Mesenchymal stem cell (in vitro differentiated cells and primary cell): ENCODE measurements around the gene SLC6A13.

Experiments
- DNase-seq: peaks from one replicate; pipeline ENCODE4 v3.0.0-alpha.2; 2013
- H2AFZ ChIP-seq: one replicate; pipeline ENCODE4 v1.6.1; 2013; ENCODE audit warnings: low read depth, mild to moderate bottlenecking, control low read depth, inconsistent platforms, low read length, moderate library complexity
- H2AK5ac ChIP-seq: 2 replicates; pipeline ENCODE4 v1.6.1; 2013; ENCODE audit warnings: low read length, moderate library complexity, mild to moderate bottlenecking, inconsistent platforms; ENCODE audit not compliant: severe bottlenecking
- H2BK120ac ChIP-seq: one replicate; pipeline ENCODE4 v1.6.1; 2013; ENCODE audit warnings: low read depth, mild to moderate bottlenecking, inconsistent platforms, low read length, moderate library complexity
- H2BK12ac ChIP-seq, 2 experiments: one replicate each; pipeline ENCODE4 v1.6.1; 2013; ENCODE audit warnings: inconsistent platforms in 2 of 2, low read length in 2 of 2, mild to moderate bottlenecking in 2 of 2, moderate library complexity in 2 of 2, control low read depth in 1 of 2
- H2BK15ac ChIP-seq: one replicate; pipeline ENCODE4 v1.6.1; 2013; ENCODE audit warnings: mild to moderate bottlenecking, low read depth, inconsistent platforms; ENCODE audit not compliant: poor library complexity, severe bottlenecking
- H2BK5ac ChIP-seq: 2 replicates; pipeline ENCODE4 v1.6.1; 2013; ENCODE audit warnings: low read depth, mild to moderate bottlenecking, low read length, control low read depth, inconsistent platforms; ENCODE audit not compliant: poor library complexity, severe bottlenecking
- H3K14ac ChIP-seq, 2 experiments: one replicate each; pipeline ENCODE4 v1.6.1; 2013; ENCODE audit warnings: inconsistent platforms in 2 of 2, low read length in 2 of 2, control low read depth in 1 of 2, mild to moderate bottlenecking in 1 of 2, moderate library complexity in 1 of 2
- H3K18ac ChIP-seq, 2 experiments: one replicate each; pipeline ENCODE4 v1.6.1; 2013; ENCODE audit warnings: inconsistent platforms in 2 of 2, low read length in 2 of 2, control low read depth in 1 of 2, low read depth in 1 of 2, mild to moderate bottlenecking in 1 of 2
- H3K23ac ChIP-seq, 2 experiments: one replicate each; pipeline ENCODE4 v1.6.1; 2013; ENCODE audit warnings: inconsistent platforms in 2 of 2, low read length in 2 of 2, mild to moderate bottlenecking in 2 of 2, moderate library complexity in 2 of 2, control low read depth in 1 of 2
- H3K27ac ChIP-seq: 2 replicates; pipeline ENCODE4 v1.5.1; 2013; ENCODE audit warnings: mild to moderate bottlenecking, moderate library complexity, low read length, control low read depth, inconsistent platforms; ENCODE audit not compliant: poor library complexity, severe bottlenecking
- H3K27me3 ChIP-seq, 2 experiments: 2 replicates each; pipeline versions ENCODE4 v1.6.1 to v1.7.0; 2013; ENCODE audit warnings: low read length in 2 of 2, mild to moderate bottlenecking in 2 of 2, moderate library complexity in 2 of 2, control low read depth in 1 of 2, inconsistent platforms in 1 of 2; ENCODE audit not compliant: control insufficient read depth in 1 of 2, insufficient read depth in 1 of 2
- H3K36me3 ChIP-seq, 2 experiments: 2 replicates each; pipeline versions ENCODE4 v1.6.1 to v1.7.0; 2013; ENCODE audit warnings: low read length in 2 of 2, control low read depth in 1 of 2, inconsistent platforms in 1 of 2, low read depth in 1 of 2, mild to moderate bottlenecking in 1 of 2; ENCODE audit not compliant: insufficient read depth in 2 of 2, control insufficient read depth in 1 of 2
- H3K4ac ChIP-seq, 2 experiments: one replicate each; pipeline ENCODE4 v1.6.1; 2013; ENCODE audit warnings: inconsistent platforms in 2 of 2, low read length in 2 of 2, mild to moderate bottlenecking in 2 of 2, moderate library complexity in 2 of 2, control low read depth in 1 of 2, low read depth in 1 of 2
- H3K4me1 ChIP-seq: 2 replicates; pipeline ENCODE4 v1.6.1; 2013; ENCODE audit warnings: low read depth, low read length, control low read depth; ENCODE audit not compliant: control insufficient read depth, insufficient read depth
- H3K4me2 ChIP-seq: 2 replicates; pipeline ENCODE4 v1.6.1; 2013; ENCODE audit warnings: low read length, mild to moderate bottlenecking, inconsistent platforms; ENCODE audit not compliant: poor library complexity, severe bottlenecking
- H3K4me3 ChIP-seq, 2 experiments: 2 replicates each; pipeline versions ENCODE4 v1.5.1 to v1.7.0; 2013; ENCODE audit warnings: low read length in 2 of 2, mild to moderate bottlenecking in 2 of 2, control low read depth in 1 of 2, low read depth in 1 of 2; ENCODE audit not compliant: insufficient read depth in 1 of 2
- H3K79me1 ChIP-seq: replicated peaks from 2 replicates; pipeline ENCODE4 v1.6.1; 2013; ENCODE audit warnings: mild to moderate bottlenecking, control low read depth, low read length, inconsistent platforms; ENCODE audit not compliant: poor library complexity, severe bottlenecking
- H3K9ac ChIP-seq: 2 replicates; pipeline ENCODE4 v1.7.0; 2013; ENCODE audit warnings: mild to moderate bottlenecking, low read length, moderate library complexity
- H3K9me3 ChIP-seq: 2 replicates; pipeline ENCODE4 v1.7.0; 2013; ENCODE audit warnings: mild to moderate bottlenecking, low read length; ENCODE audit not compliant: control insufficient read depth
- H4K8ac ChIP-seq: one replicate; pipeline ENCODE4 v1.6.1; 2013; ENCODE audit warnings: inconsistent platforms, mild to moderate bottlenecking, low read length, moderate library complexity
- H4K91ac ChIP-seq: one replicate; pipeline ENCODE4 v1.6.1; 2013; ENCODE audit warnings: mild to moderate bottlenecking, low read length, inconsistent platforms
- WGBS: methylation state at CpG from one replicate; pipeline ENCODE4 v1.1.7; 2013; ENCODE audit warnings: mixed read lengths; 5-methylcytosine and 5-hydroxymethylcytosine counted together

Gene SLC6A13

GRCh38 chr12:295132-295531, 32.5 kb upstream of the SLC6A13 start:
- no peak overlapping the region for H2AFZ ChIP-seq
- H3K23ac ChIP-seq = no peak overlapping the region
- H3K79me1 ChIP-seq = peaks cover 13% of the 10 kb centered on the region
- H3K27me3 ChIP-seq = no peaks in the 10 kb centered on the region
- H3K18ac ChIP-seq = no peak overlapping the region
- H3K4me2 ChIP-seq = no peak overlapping the region
- no peak overlapping the region for H2BK120ac ChIP-seq
- H3K4me1 ChIP-seq = no peaks in the 10 kb centered on the region
- no peak overlapping the region for H3K27ac ChIP-seq
- no peak overlapping the region for H3K4ac ChIP-seq
- no peak overlapping the region for H3K4me3 ChIP-seq
- no peak overlapping the region for H4K8ac ChIP-seq
- no peak overlapping the region for H3K14ac ChIP-seq
- H2BK12ac ChIP-seq = no peak overlapping the region
- no peak for DNase-seq
- WGBS = 100% methylated on average over 1 of the region's 1 CpG
- no peaks in the 10 kb centered on the region for H3K9me3 ChIP-seq
- H2BK5ac ChIP-seq = no peak overlapping the region
- H2BK15ac ChIP-seq = no peak overlapping the region
- H3K36me3 ChIP-seq = peaks cover 17 to 72% of the 10 kb centered on the region in 2 experiments
- no peak overlapping the region for H4K91ac ChIP-seq
- no peak overlapping the region for H2AK5ac ChIP-seq
- H3K9ac ChIP-seq = no peak overlapping the region

GRCh38 chr12:293199-293598, 30.6 kb upstream of the SLC6A13 start:
- no peak overlapping the region for H3K9ac ChIP-seq
- no peak overlapping the region for H2AK5ac ChIP-seq
- peaks cover 13% of the 10 kb centered on the region for H3K79me1 ChIP-seq
- no peak overlapping the region for H3K4ac ChIP-seq
- no peak overlapping the region for H3K18ac ChIP-seq
- DNase-seq = no peak
- no peaks in the 10 kb centered on the region for H3K9me3 ChIP-seq
- no peak overlapping the region for H4K91ac ChIP-seq
- H3K27me3 ChIP-seq = no peaks in the 10 kb centered on the region
- no peak overlapping the region for H3K4me3 ChIP-seq
- no peak overlapping the region for H2BK15ac ChIP-seq
- 86% methylated on average over 4 of the region's 5 CpGs for WGBS
- H3K36me3 ChIP-seq = peaks cover 17 to 72% of the 10 kb centered on the region in 2 experiments
- H2BK120ac ChIP-seq = no peak overlapping the region
- H3K4me1 ChIP-seq = no peaks in the 10 kb centered on the region
- H2BK12ac ChIP-seq = no peak overlapping the region
- H3K4me2 ChIP-seq = no peak overlapping the region
- H2AFZ ChIP-seq = no peak overlapping the region
- no peak overlapping the region for H2BK5ac ChIP-seq
- H3K27ac ChIP-seq = no peak overlapping the region
- H4K8ac ChIP-seq = no peak overlapping the region
- no peak overlapping the region for H3K23ac ChIP-seq
- H3K14ac ChIP-seq = no peak overlapping the region

GRCh38 chr12:292186-292585, 29.6 kb upstream of the SLC6A13 start:
- no peak overlapping the region for H2BK12ac ChIP-seq
- no peak overlapping the region for H3K4me2 ChIP-seq
- H3K36me3 ChIP-seq = peaks cover 14 to 72% of the 10 kb centered on the region in 2 experiments
- H3K9ac ChIP-seq = no peak overlapping the region
- H3K27me3 ChIP-seq = no peaks in the 10 kb centered on the region
- H3K79me1 ChIP-seq = peaks cover 10% of the 10 kb centered on the region
- H2BK15ac ChIP-seq = no peak overlapping the region
- no peak overlapping the region for H2BK120ac ChIP-seq
- no peak overlapping the region for H2AK5ac ChIP-seq
- H3K18ac ChIP-seq = no peak overlapping the region
- no peak overlapping the region for H3K14ac ChIP-seq
- H2AFZ ChIP-seq = no peak overlapping the region
- no peak overlapping the region for H4K91ac ChIP-seq
- H2BK5ac ChIP-seq = no peak overlapping the region
- no peak overlapping the region for H3K4ac ChIP-seq
- no peak overlapping the region for H3K23ac ChIP-seq
- no peak overlapping the region for H3K4me3 ChIP-seq
- DNase-seq = no peak
- WGBS = 100% methylated on average over 1 of the region's 1 CpG
- H3K4me1 ChIP-seq = no peaks in the 10 kb centered on the region
- no peak overlapping the region for H4K8ac ChIP-seq
- H3K27ac ChIP-seq = no peak overlapping the region
- H3K9me3 ChIP-seq = no peaks in the 10 kb centered on the region

GRCh38 chr12:291153-291723, 28.6 kb upstream of the SLC6A13 start:
- no peak overlapping the region for H3K27ac ChIP-seq
- H3K27me3 ChIP-seq = no peaks in the 10 kb centered on the region
- no peak overlapping the region for H2BK12ac ChIP-seq

More at GRCh38 chr12:291153-291723, 28.6 kb upstream of the SLC6A13 start:
- no peak overlapping the region for H2AFZ ChIP-seq
- WGBS = no CpG with 5 or more reads among the region's 1 CpG
- no peak overlapping the region for H3K14ac ChIP-seq
- H3K9me3 ChIP-seq = no peaks in the 10 kb centered on the region
- H3K4ac ChIP-seq = no peak overlapping the region
- no peak overlapping the region for H3K18ac ChIP-seq
- no peak overlapping the region for H2BK15ac ChIP-seq
- H3K9ac ChIP-seq = no peak overlapping the region
- peaks cover 14 to 72% of the 10 kb centered on the region in 2 experiments for H3K36me3 ChIP-seq
- H2BK5ac ChIP-seq = no peak overlapping the region
- H2AK5ac ChIP-seq = no peak overlapping the region
- H3K79me1 ChIP-seq = peaks cover 8% of the 10 kb centered on the region
- no peak for DNase-seq
- H3K4me2 ChIP-seq = no peak overlapping the region
- no peak overlapping the region for H4K8ac ChIP-seq
- H3K4me1 ChIP-seq = no peaks in the 10 kb centered on the region
- H2BK120ac ChIP-seq = no peak overlapping the region
- H4K91ac ChIP-seq = no peak overlapping the region
- no peak overlapping the region for H3K4me3 ChIP-seq
- H3K23ac ChIP-seq = no peak overlapping the region
